H9 (cell line): Measurements from ENCODE around the gene ACAP2. TPM values are rescaled to one million over a fixed set of nuclear protein-coding genes. Genes with fewer than 3 reads are reported as not detected.

Experiments used
- DNase-seq: peaks from one replicate; pipeline ENCODE4 v3.0.0-alpha.2; 2017
- H2AFZ ChIP-seq: one replicate; pipeline ENCODE4 v1.6.1; 2013; ENCODE audit warnings: mild to moderate bottlenecking, low read length, control low read depth, moderate library complexity
- H2AK5ac ChIP-seq: 2 replicates; pipeline ENCODE4 v1.6.1; 2013; ENCODE audit warnings: low read length, control low read depth, mixed read lengths; ENCODE audit not compliant: insufficient read length
- H2BK120ac ChIP-seq: one replicate; pipeline ENCODE4 v1.6.1; 2013; ENCODE audit warnings: low read depth, mild to moderate bottlenecking, low read length, control low read depth, inconsistent platforms; ENCODE audit not compliant: poor library complexity, severe bottlenecking
- H2BK12ac ChIP-seq: 2 replicates; pipeline ENCODE4 v1.6.1; 2013; ENCODE audit warnings: low read length, control low read depth, mixed read lengths, low read depth; ENCODE audit not compliant: insufficient read length
- H2BK15ac ChIP-seq: 2 replicates; pipeline ENCODE4 v1.6.1; 2013; ENCODE audit warnings: low read depth, low read length, control low read depth
- H2BK20ac ChIP-seq: one replicate; pipeline ENCODE4 v1.6.1; 2013; ENCODE audit warnings: low read depth, mild to moderate bottlenecking, low read length, control low read depth, inconsistent platforms; ENCODE audit not compliant: poor library complexity, severe bottlenecking
- H2BK5ac ChIP-seq: 2 replicates; pipeline ENCODE4 v1.6.1; 2013; ENCODE audit warnings: low read length, control low read depth, mixed read lengths; ENCODE audit not compliant: insufficient read length
- H3K14ac ChIP-seq: 2 replicates; pipeline ENCODE4 v1.6.1; 2013; ENCODE audit warnings: low read length, control low read depth; ENCODE audit not compliant: insufficient read depth
- H3K18ac ChIP-seq: 2 replicates; pipeline ENCODE4 v1.6.1; 2013; ENCODE audit warnings: low read depth, mild to moderate bottlenecking, mixed read lengths, low read length, control low read depth; ENCODE audit not compliant: insufficient read length
- H3K23ac ChIP-seq: 2 replicates; pipeline ENCODE4 v1.6.1; 2013; ENCODE audit warnings: low read length, control low read depth, mixed read lengths, low read depth; ENCODE audit not compliant: insufficient read length
- H3K23me2 ChIP-seq: 2 replicates; pipeline ENCODE4 v1.6.1; 2013; ENCODE audit warnings: low read depth, mild to moderate bottlenecking, mixed read lengths, low read length, control low read depth; ENCODE audit not compliant: insufficient read length, poor library complexity, severe bottlenecking
- H3K27ac ChIP-seq: 2 replicates; pipeline ENCODE4 v1.5.1; 2013; ENCODE audit warnings: low read length, control low read depth, mixed read lengths, low read depth; ENCODE audit not compliant: insufficient read length
- H3K27me3 ChIP-seq: 2 replicates; pipeline ENCODE4 v1.6.1; 2013; ENCODE audit warnings: low read length, control low read depth, inconsistent platforms; ENCODE audit not compliant: insufficient read depth
- H3K4ac ChIP-seq: 2 replicates; pipeline ENCODE4 v1.6.1; 2013; ENCODE audit warnings: low read depth, mild to moderate bottlenecking, control low read depth, inconsistent platforms, low read length, moderate library complexity
- H3K4me1 ChIP-seq: 2 replicates; pipeline ENCODE4 v1.6.1; 2013; ENCODE audit warnings: low read length, control low read depth, inconsistent platforms; ENCODE audit not compliant: insufficient read depth
- H3K4me2 ChIP-seq: 2 replicates; pipeline ENCODE4 v1.6.1; 2013; ENCODE audit warnings: low read length, control low read depth, mixed read lengths; ENCODE audit not compliant: insufficient read length, insufficient read depth
- H3K56ac ChIP-seq: 2 replicates; pipeline ENCODE4 v1.6.1; 2013; ENCODE audit warnings: low read depth, mild to moderate bottlenecking, mixed read lengths, low read length, control low read depth; ENCODE audit not compliant: insufficient read length
- H3K79me1 ChIP-seq: 2 replicates; pipeline ENCODE4 v1.6.1; 2013; ENCODE audit warnings: low read depth, mild to moderate bottlenecking, moderate library complexity, low read length, control low read depth, inconsistent platforms; ENCODE audit not compliant: insufficient read depth, poor library complexity, severe bottlenecking
- H3K79me2 ChIP-seq: 2 replicates; pipeline ENCODE4 v1.6.1; 2013; ENCODE audit warnings: low read length, control low read depth, inconsistent platforms; ENCODE audit not compliant: insufficient read depth
- H3K9ac ChIP-seq: 2 replicates; pipeline ENCODE4 v1.6.1; 2013; ENCODE audit warnings: low read length, control low read depth, mixed read lengths; ENCODE audit not compliant: insufficient read length; ENCODE audit errors: extremely low read depth
- H3K9me3 ChIP-seq: one replicate; pipeline ENCODE4 v1.6.1; 2013; ENCODE audit warnings: low read depth, low read length, inconsistent platforms; ENCODE audit not compliant: control insufficient read depth
- H3T11ph ChIP-seq: one replicate; pipeline ENCODE4 v1.6.1; 2013; ENCODE audit warnings: mild to moderate bottlenecking, low read length, control low read depth, inconsistent platforms
- H4K20me1 ChIP-seq: one replicate; pipeline ENCODE4 v1.6.1; 2013; ENCODE audit not compliant: control insufficient read depth, insufficient read length, insufficient read depth
- H4K5ac ChIP-seq: 2 replicates; pipeline ENCODE4 v1.6.1; 2013; ENCODE audit warnings: low read depth, mild to moderate bottlenecking, mixed read lengths, low read length, control low read depth; ENCODE audit not compliant: insufficient read length
- H4K8ac ChIP-seq: replicated peaks from 2 replicates; pipeline ENCODE4 v1.6.1; 2013; ENCODE audit warnings: low read length, control low read depth, mixed read lengths, low read depth; ENCODE audit not compliant: insufficient read length
- H4K91ac ChIP-seq: 2 replicates; pipeline ENCODE4 v1.6.1; 2013; ENCODE audit warnings: low read depth, mild to moderate bottlenecking, moderate library complexity, mixed read lengths, low read length, control low read depth; ENCODE audit not compliant: insufficient read length
- H3K27ac Mint-ChIP-seq, 3 experiments: 2 replicates in 2 of 3; 3 replicates in 1 of 3; pipeline ENCODE4 v1.8.0; 2020 to 2021; ENCODE audit warnings: mixed read lengths in 3 of 3, mild to moderate bottlenecking in 1 of 3, moderate library complexity in 1 of 3
- H3K27me3 Mint-ChIP-seq: 2 replicates; pipeline ENCODE4 v1.8.0; 2021; ENCODE audit warnings: low read depth, mild to moderate bottlenecking, moderate library complexity, mixed read lengths
- H3K36me3 Mint-ChIP-seq, 3 experiments: 2 replicates in 2 of 3; 3 replicates in 1 of 3; pipeline ENCODE4 v1.8.0; 2020 to 2021; ENCODE audit warnings: low read depth in 3 of 3, mixed read lengths in 3 of 3; ENCODE audit not compliant: insufficient read depth in 1 of 3
- H3K4me1 Mint-ChIP-seq, 2 experiments: 2 replicates each; pipeline ENCODE4 v1.8.0; 2020; ENCODE audit warnings: mixed read lengths in 2 of 2
- H3K4me3 Mint-ChIP-seq, 2 experiments: 2 replicates in 1 of 2; 3 replicates in 1 of 2; pipeline ENCODE4 v1.8.0; 2020 to 2021; ENCODE audit warnings: mild to moderate bottlenecking in 2 of 2, mixed read lengths in 2 of 2, moderate library complexity in 1 of 2
- H3K9me3 Mint-ChIP-seq, 2 experiments: 2 replicates in 1 of 2; 3 replicates in 1 of 2; pipeline ENCODE4 v1.8.0; 2020; ENCODE audit warnings: mild to moderate bottlenecking in 2 of 2, mixed read lengths in 2 of 2, moderate library complexity in 1 of 2
- WGBS: extraction: QIAGEN DNeasy Blood & Tissue Kit; methylation state at CpG from one replicate; pipeline ENCODE4 v1.1.7; 2013; ENCODE audit warnings: missing lambda C conversion rate, low lambda C conversion rate, mixed read lengths; ENCODE audit not compliant: insufficient read length; ENCODE audit errors: extremely low coverage; 5-methylcytosine and 5-hydroxymethylcytosine counted together
- total RNA-seq: library from RNA; stranded (reverse); gene quantifications from 2 replicates; pipeline ENCODE4 v1.2.1, GENCODE V29; 2021
- TF ChIP-seq, protein P1 (sequence below): fragments of 200-600 bp; sonication (generic); conservative IDR thresholded peaks from 3 replicates; pipeline ENCODE4 v1.8.0; 2021; ENCODE audit warnings: antibody characterized with exemption, mild to moderate bottlenecking

ACAP2 gene
- total RNA-seq, 1 experiment from 2014 or later: 30.8 TPM

GRCh38 chr3:195255571-195256501 is 187.0 kb downstream of the ACAP2 start:
- Histone ChIP-seq H3K14ac (no peak overlapping the region), H3K23ac (no peak overlapping the region), H2BK15ac (no peak overlapping the region), H2BK5ac (no peak overlapping the region), H3K27me3 (no peaks in the 10 kb centered on the region), H4K8ac (no peak overlapping the region), H2AFZ (no peak overlapping the region), H3K18ac (no peak overlapping the region), H2BK120ac (no peak overlapping the region), H3K79me1 (no peaks in the 10 kb centered on the region), H3K4me1 (peaks cover 6% of the 10 kb centered on the region), H3K4ac (no peak overlapping the region), H4K20me1 (peaks cover 2% of the 10 kb centered on the region), H3K4me2 (no peak overlapping the region), H3T11ph (no peak overlapping the region), H2BK12ac (no peak overlapping the region), H3K79me2 (peaks cover 13% of the 10 kb centered on the region; the same call in 1 of the 2 replicates), H3K27ac (no peak overlapping the region), H2BK20ac (no peak overlapping the region), H3K56ac (no peak overlapping the region), H2AK5ac (no peak overlapping the region), H4K91ac (no peak overlapping the region), H4K5ac (no peak overlapping the region), H3K23me2 (peaks cover 9% of the 10 kb centered on the region), H3K9me3 (no peaks in the 10 kb centered on the region), H3K9ac (no peak overlapping the region)
- Mint-ChIP-seq H3K4me1 (peaks cover 49 to 63% of the 10 kb centered on the region in 2 experiments), H3K4me3 (no peak overlapping the region), H3K27me3 (no peaks in the 10 kb centered on the region), H3K27ac (peak overlapping the region; percentile 9 to 93 (median 72); a peak in 4 of 7 replicates), H3K36me3 (0 out of 7 replicates have a peak, but pooled peaks cover 0 to 2% (median 0%) of the 10 kb centered on the region in 3 experiments), H3K9me3 (no peaks in the 10 kb centered on the region)
- DNase-seq: no peak
- no CpG with 5 or more reads among the region's 22 CpGs for WGBS
- TF ChIP-seq, protein P1, sequence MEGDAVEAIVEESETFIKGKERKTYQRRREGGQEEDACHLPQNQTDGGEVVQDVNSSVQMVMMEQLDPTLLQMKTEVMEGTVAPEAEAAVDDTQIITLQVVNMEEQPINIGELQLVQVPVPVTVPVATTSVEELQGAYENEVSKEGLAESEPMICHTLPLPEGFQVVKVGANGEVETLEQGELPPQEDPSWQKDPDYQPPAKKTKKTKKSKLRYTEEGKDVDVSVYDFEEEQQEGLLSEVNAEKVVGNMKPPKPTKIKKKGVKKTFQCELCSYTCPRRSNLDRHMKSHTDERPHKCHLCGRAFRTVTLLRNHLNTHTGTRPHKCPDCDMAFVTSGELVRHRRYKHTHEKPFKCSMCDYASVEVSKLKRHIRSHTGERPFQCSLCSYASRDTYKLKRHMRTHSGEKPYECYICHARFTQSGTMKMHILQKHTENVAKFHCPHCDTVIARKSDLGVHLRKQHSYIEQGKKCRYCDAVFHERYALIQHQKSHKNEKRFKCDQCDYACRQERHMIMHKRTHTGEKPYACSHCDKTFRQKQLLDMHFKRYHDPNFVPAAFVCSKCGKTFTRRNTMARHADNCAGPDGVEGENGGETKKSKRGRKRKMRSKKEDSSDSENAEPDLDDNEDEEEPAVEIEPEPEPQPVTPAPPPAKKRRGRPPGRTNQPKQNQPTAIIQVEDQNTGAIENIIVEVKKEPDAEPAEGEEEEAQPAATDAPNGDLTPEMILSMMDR: no peak
